GM19395 (cell line): ENCODE results near the gene ADD2.
"Not testable (repeated sequence)": the region's sequence is repeated elsewhere in the genome, so short reads cannot be mapped to it uniquely, and the experiment has no call there.

ENCODE experiments used
- ATAC-seq: cut with Tn5 transposase; IDR thresholded peaks from one replicate; pipeline ENCODE4 v1.9.1; 2021; ENCODE audit warnings: mild to moderate bottlenecking, moderate library complexity; ENCODE audit not compliant: unreplicated experiment

ADD2 gene

GRCh38 chr2:70753902-70754301 lies 14.1 kb downstream of the ADD2 start:
- ATAC-seq = no peak

GRCh38 chr2:70753031-70753430 lies 15.0 kb downstream of the ADD2 start:
- ATAC-seq = no peak

GRCh38 chr2:70752396-70752795 lies 15.6 kb downstream of the ADD2 start:
- ATAC-seq = no peak

GRCh38 chr2:70751881-70752280 lies 16.1 kb downstream of the ADD2 start:
- no peak for ATAC-seq

- no peak for ATAC-seq
Observed at GRCh38 chr2:70750320-70750719, 17.7 kb downstream of the ADD2 start.

GRCh38 chr2:70748002-70748784 lies 19.8 kb downstream of the ADD2 start:
- ATAC-seq = no peak

GRCh38 chr2:70747284-70747683 lies 20.7 kb downstream of the ADD2 start:
- ATAC-seq = no peak

- ATAC-seq = no peak
Observed at GRCh38 chr2:70746094-70746974, 21.7 kb downstream of the ADD2 start.

- no peak for ATAC-seq
Observed at GRCh38 chr2:70745276-70745825, 22.6 kb downstream of the ADD2 start.

- ATAC-seq = no peak
Observed at GRCh38 chr2:70744397-70744796, 23.6 kb downstream of the ADD2 start.

- ATAC-seq = no peak
Observed at GRCh38 chr2:70743677-70744076, 24.3 kb downstream of the ADD2 start.

- no peak for ATAC-seq
Observed at GRCh38 chr2:70743068-70743467, 24.9 kb downstream of the ADD2 start.

- not testable (repeated sequence) for ATAC-seq
Observed at GRCh38 chr2:70739492-70739891, 28.5 kb downstream of the ADD2 start.

- no peak for ATAC-seq
Observed at GRCh38 chr2:70738159-70738558, 29.8 kb downstream of the ADD2 start.

- no peak for ATAC-seq
Observed at GRCh38 chr2:70735071-70735470, 32.9 kb downstream of the ADD2 start.

GRCh38 chr2:70733646-70734180 lies 34.3 kb downstream of the ADD2 start:
- ATAC-seq = no peak

- no peak for ATAC-seq
Observed at GRCh38 chr2:70732766-70733645, 35.0 kb downstream of the ADD2 start.

- no peak for ATAC-seq
Observed at GRCh38 chr2:70730730-70731129, 37.3 kb downstream of the ADD2 start.

GRCh38 chr2:70729647-70730046 lies 38.4 kb downstream of the ADD2 start:
- ATAC-seq = no peak

- no peak for ATAC-seq
Observed at GRCh38 chr2:70728128-70728527, 39.9 kb downstream of the ADD2 start.
